H9 (cell line): ENCODE data around the gene GMPR. TPM values are rescaled to one million over a fixed set of nuclear protein-coding genes. Genes with fewer than 3 reads are reported as not detected.

ENCODE experiments used
- DNase-seq: peaks from one replicate; pipeline ENCODE4 v3.0.0-alpha.2; 2017
- H2AFZ ChIP-seq: one replicate; pipeline ENCODE4 v1.6.1; 2013; ENCODE audit warnings: mild to moderate bottlenecking, low read length, control low read depth, moderate library complexity
- H2AK5ac ChIP-seq: 2 replicates; pipeline ENCODE4 v1.6.1; 2013; ENCODE audit warnings: low read length, control low read depth, mixed read lengths; ENCODE audit not compliant: insufficient read length
- H2BK120ac ChIP-seq: one replicate; pipeline ENCODE4 v1.6.1; 2013; ENCODE audit warnings: low read depth, mild to moderate bottlenecking, low read length, control low read depth, inconsistent platforms; ENCODE audit not compliant: poor library complexity, severe bottlenecking
- H2BK12ac ChIP-seq: 2 replicates; pipeline ENCODE4 v1.6.1; 2013; ENCODE audit warnings: low read length, control low read depth, mixed read lengths, low read depth; ENCODE audit not compliant: insufficient read length
- H2BK15ac ChIP-seq: 2 replicates; pipeline ENCODE4 v1.6.1; 2013; ENCODE audit warnings: low read depth, low read length, control low read depth
- H2BK20ac ChIP-seq: one replicate; pipeline ENCODE4 v1.6.1; 2013; ENCODE audit warnings: low read depth, mild to moderate bottlenecking, low read length, control low read depth, inconsistent platforms; ENCODE audit not compliant: poor library complexity, severe bottlenecking
- H2BK5ac ChIP-seq: 2 replicates; pipeline ENCODE4 v1.6.1; 2013; ENCODE audit warnings: low read length, control low read depth, mixed read lengths; ENCODE audit not compliant: insufficient read length
- H3K14ac ChIP-seq: 2 replicates; pipeline ENCODE4 v1.6.1; 2013; ENCODE audit warnings: low read length, control low read depth; ENCODE audit not compliant: insufficient read depth
- H3K18ac ChIP-seq: 2 replicates; pipeline ENCODE4 v1.6.1; 2013; ENCODE audit warnings: low read depth, mild to moderate bottlenecking, mixed read lengths, low read length, control low read depth; ENCODE audit not compliant: insufficient read length
- H3K23ac ChIP-seq: 2 replicates; pipeline ENCODE4 v1.6.1; 2013; ENCODE audit warnings: low read length, control low read depth, mixed read lengths, low read depth; ENCODE audit not compliant: insufficient read length
- H3K23me2 ChIP-seq: 2 replicates; pipeline ENCODE4 v1.6.1; 2013; ENCODE audit warnings: low read depth, mild to moderate bottlenecking, mixed read lengths, low read length, control low read depth; ENCODE audit not compliant: insufficient read length, poor library complexity, severe bottlenecking
- H3K27ac ChIP-seq: 2 replicates; pipeline ENCODE4 v1.5.1; 2013; ENCODE audit warnings: low read length, control low read depth, mixed read lengths, low read depth; ENCODE audit not compliant: insufficient read length
- H3K27me3 ChIP-seq: 2 replicates; pipeline ENCODE4 v1.6.1; 2013; ENCODE audit warnings: low read length, control low read depth, inconsistent platforms; ENCODE audit not compliant: insufficient read depth
- H3K4ac ChIP-seq: 2 replicates; pipeline ENCODE4 v1.6.1; 2013; ENCODE audit warnings: low read depth, mild to moderate bottlenecking, control low read depth, inconsistent platforms, low read length, moderate library complexity
- H3K4me1 ChIP-seq: 2 replicates; pipeline ENCODE4 v1.6.1; 2013; ENCODE audit warnings: low read length, control low read depth, inconsistent platforms; ENCODE audit not compliant: insufficient read depth
- H3K4me2 ChIP-seq: 2 replicates; pipeline ENCODE4 v1.6.1; 2013; ENCODE audit warnings: low read length, control low read depth, mixed read lengths; ENCODE audit not compliant: insufficient read length, insufficient read depth
- H3K56ac ChIP-seq: 2 replicates; pipeline ENCODE4 v1.6.1; 2013; ENCODE audit warnings: low read depth, mild to moderate bottlenecking, mixed read lengths, low read length, control low read depth; ENCODE audit not compliant: insufficient read length
- H3K79me1 ChIP-seq: 2 replicates; pipeline ENCODE4 v1.6.1; 2013; ENCODE audit warnings: low read depth, mild to moderate bottlenecking, moderate library complexity, low read length, control low read depth, inconsistent platforms; ENCODE audit not compliant: insufficient read depth, poor library complexity, severe bottlenecking
- H3K79me2 ChIP-seq: 2 replicates; pipeline ENCODE4 v1.6.1; 2013; ENCODE audit warnings: low read length, control low read depth, inconsistent platforms; ENCODE audit not compliant: insufficient read depth
- H3K9ac ChIP-seq: 2 replicates; pipeline ENCODE4 v1.6.1; 2013; ENCODE audit warnings: low read length, control low read depth, mixed read lengths; ENCODE audit not compliant: insufficient read length; ENCODE audit errors: extremely low read depth
- H3K9me3 ChIP-seq: one replicate; pipeline ENCODE4 v1.6.1; 2013; ENCODE audit warnings: low read depth, low read length, inconsistent platforms; ENCODE audit not compliant: control insufficient read depth
- H3T11ph ChIP-seq: one replicate; pipeline ENCODE4 v1.6.1; 2013; ENCODE audit warnings: mild to moderate bottlenecking, low read length, control low read depth, inconsistent platforms
- H4K20me1 ChIP-seq: one replicate; pipeline ENCODE4 v1.6.1; 2013; ENCODE audit not compliant: control insufficient read depth, insufficient read length, insufficient read depth
- H4K5ac ChIP-seq: 2 replicates; pipeline ENCODE4 v1.6.1; 2013; ENCODE audit warnings: low read depth, mild to moderate bottlenecking, mixed read lengths, low read length, control low read depth; ENCODE audit not compliant: insufficient read length
- H4K8ac ChIP-seq: replicated peaks from 2 replicates; pipeline ENCODE4 v1.6.1; 2013; ENCODE audit warnings: low read length, control low read depth, mixed read lengths, low read depth; ENCODE audit not compliant: insufficient read length
- H4K91ac ChIP-seq: 2 replicates; pipeline ENCODE4 v1.6.1; 2013; ENCODE audit warnings: low read depth, mild to moderate bottlenecking, moderate library complexity, mixed read lengths, low read length, control low read depth; ENCODE audit not compliant: insufficient read length
- H3K27ac Mint-ChIP-seq, 3 experiments: 2 replicates in 2 of 3; 3 replicates in 1 of 3; pipeline ENCODE4 v1.8.0; 2020 to 2021; ENCODE audit warnings: mixed read lengths in 3 of 3, mild to moderate bottlenecking in 1 of 3, moderate library complexity in 1 of 3
- H3K27me3 Mint-ChIP-seq: 2 replicates; pipeline ENCODE4 v1.8.0; 2021; ENCODE audit warnings: low read depth, mild to moderate bottlenecking, moderate library complexity, mixed read lengths
- H3K36me3 Mint-ChIP-seq, 3 experiments: 2 replicates in 2 of 3; 3 replicates in 1 of 3; pipeline ENCODE4 v1.8.0; 2020 to 2021; ENCODE audit warnings: low read depth in 3 of 3, mixed read lengths in 3 of 3; ENCODE audit not compliant: insufficient read depth in 1 of 3
- H3K4me1 Mint-ChIP-seq, 2 experiments: 2 replicates each; pipeline ENCODE4 v1.8.0; 2020; ENCODE audit warnings: mixed read lengths in 2 of 2
- H3K4me3 Mint-ChIP-seq, 2 experiments: 2 replicates in 1 of 2; 3 replicates in 1 of 2; pipeline ENCODE4 v1.8.0; 2020 to 2021; ENCODE audit warnings: mild to moderate bottlenecking in 2 of 2, mixed read lengths in 2 of 2, moderate library complexity in 1 of 2
- H3K9me3 Mint-ChIP-seq, 2 experiments: 2 replicates in 1 of 2; 3 replicates in 1 of 2; pipeline ENCODE4 v1.8.0; 2020; ENCODE audit warnings: mild to moderate bottlenecking in 2 of 2, mixed read lengths in 2 of 2, moderate library complexity in 1 of 2
- CTCF ChIP-seq: fragments of 200-600 bp; sonication (generic); conservative IDR thresholded peaks from 3 replicates; pipeline ENCODE4 v1.8.0; 2021; ENCODE audit warnings: antibody characterized with exemption, mild to moderate bottlenecking
- WGBS: extraction: QIAGEN DNeasy Blood & Tissue Kit; methylation state at CpG from one replicate; pipeline ENCODE4 v1.1.7; 2013; ENCODE audit warnings: missing lambda C conversion rate, low lambda C conversion rate, mixed read lengths; ENCODE audit not compliant: insufficient read length; ENCODE audit errors: extremely low coverage; 5-methylcytosine and 5-hydroxymethylcytosine counted together
- total RNA-seq: library from RNA; stranded (reverse); gene quantifications from 2 replicates; pipeline ENCODE4 v1.2.1, GENCODE V29; 2021

Gene GMPR
- total RNA-seq, 1 experiment from 2014 or later = 0.70 TPM

- no peaks in the 10 kb centered on the region for H3K9me3 ChIP-seq
- peaks cover 2% of the 10 kb centered on the region for H3K27me3 Mint-ChIP-seq
- WGBS = no CpG with 5 or more reads among the region's 7 CpGs
- H3K9ac ChIP-seq = no peak overlapping the region
- no peak overlapping the region for H3K4ac ChIP-seq
- H4K20me1 ChIP-seq = no peaks in the 10 kb centered on the region
- H2AFZ ChIP-seq = no peak overlapping the region
- no peak overlapping the region for H2BK5ac ChIP-seq
- H3K79me1 ChIP-seq = no peaks in the 10 kb centered on the region
- peaks cover 2% of the 10 kb centered on the region; the same call in 1 of the 2 replicates for H3K4me1 ChIP-seq
- no peaks in the 10 kb centered on the region for H3K79me2 ChIP-seq
- no peak overlapping the region for H2AK5ac ChIP-seq
- no peak overlapping the region for H3K4me2 ChIP-seq
- H3K18ac ChIP-seq = no peak overlapping the region
- no peak overlapping the region for H2BK12ac ChIP-seq
- H3K4me1 Mint-ChIP-seq = peaks cover 47 to 51% of the 10 kb centered on the region in 2 experiments
- no peak for TF ChIP-seq CTCF
- no peak overlapping the region for H4K91ac ChIP-seq
- H3K27ac Mint-ChIP-seq = no peak overlapping the region; a peak in 1 of 7 replicates
- no peak overlapping the region for H3K56ac ChIP-seq
- no peak for DNase-seq
- no peak overlapping the region for H2BK20ac ChIP-seq
- H3T11ph ChIP-seq = no peak overlapping the region
- H3K36me3 Mint-ChIP-seq = peaks cover 2 to 11% (median 3%) of the 10 kb centered on the region in 3 experiments; a peak in 4 of 7 replicates
- H4K8ac ChIP-seq = no peak overlapping the region
- no peak overlapping the region for H3K4me3 Mint-ChIP-seq
- H3K23ac ChIP-seq = no peak overlapping the region
- H3K27ac ChIP-seq = no peak overlapping the region
- H2BK120ac ChIP-seq = no peak overlapping the region
- peaks cover 7 to 11% of the 10 kb centered on the region in 2 experiments; a peak in 3 of 5 replicates for H3K9me3 Mint-ChIP-seq
- H3K14ac ChIP-seq = no peak overlapping the region; the same call in 1 of the 2 replicates
- no peak overlapping the region for H4K5ac ChIP-seq
- no peak overlapping the region for H2BK15ac ChIP-seq
- no peaks in the 10 kb centered on the region for H3K27me3 ChIP-seq
- no peaks in the 10 kb centered on the region for H3K23me2 ChIP-seq
Measured at GRCh38 chr6:16321341-16321710, 82.9 kb downstream of the GMPR start.
